Panc1 (cell line): ENCODE results near the gene ANKRD13A.

Source experiments
- POLR2AphosphoS5 ChIP-seq: IDR thresholded peaks from 2 replicates; pipeline ENCODE4 v1.6.1; 2012; ENCODE audit warnings: mild to moderate bottlenecking, low read depth, low read length, moderate library complexity
- SIN3A ChIP-seq: IDR thresholded peaks from 2 replicates; pipeline ENCODE4 v1.6.1; 2012; ENCODE audit warnings: low read depth, mild to moderate bottlenecking, low read length, moderate library complexity, borderline replicate concordance; ENCODE audit not compliant: insufficient read depth
- TF ChIP-seq, protein P1 (sequence below): fragments of 450-650 bp; IDR thresholded peaks from 2 replicates; pipeline ENCODE4 v1.5.1; 2017; ENCODE audit warnings: mild to moderate bottlenecking
- TF ChIP-seq, protein P2 (sequence below), 2 experiments: IDR thresholded peaks; 2 replicates each; pipeline ENCODE4 v1.6.1; 2011 to 2012; ENCODE audit warnings: low read depth in 2 of 2, control low read depth in 1 of 2, low read length in 1 of 2, mild to moderate bottlenecking in 1 of 2, moderate library complexity in 1 of 2; ENCODE audit not compliant: insufficient read depth in 1 of 2

DNA sequence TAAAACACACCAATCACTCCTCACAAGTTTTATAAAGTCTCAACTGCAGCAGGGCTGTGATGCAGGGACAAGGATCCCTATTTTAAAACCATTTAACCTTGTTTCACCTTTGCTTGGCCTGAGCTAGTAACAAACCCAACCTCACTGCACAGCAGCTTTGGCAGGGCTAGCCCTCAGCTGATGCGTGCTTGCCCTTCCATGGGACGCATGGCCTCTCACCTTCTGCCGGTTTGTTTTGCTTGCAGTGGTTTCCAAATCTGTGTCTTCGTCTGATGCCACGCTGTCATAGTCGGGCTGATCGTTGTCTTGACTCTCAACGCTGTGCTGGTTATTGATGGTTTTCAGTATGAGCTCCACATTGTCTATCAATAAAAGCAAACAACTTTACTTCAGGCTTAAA lies 46.4 kb upstream of the ANKRD13A start:
- TF ChIP-seq POLR2AphosphoS5 (no peak), SIN3A (no peak)
- TF ChIP-seq, protein P1, sequence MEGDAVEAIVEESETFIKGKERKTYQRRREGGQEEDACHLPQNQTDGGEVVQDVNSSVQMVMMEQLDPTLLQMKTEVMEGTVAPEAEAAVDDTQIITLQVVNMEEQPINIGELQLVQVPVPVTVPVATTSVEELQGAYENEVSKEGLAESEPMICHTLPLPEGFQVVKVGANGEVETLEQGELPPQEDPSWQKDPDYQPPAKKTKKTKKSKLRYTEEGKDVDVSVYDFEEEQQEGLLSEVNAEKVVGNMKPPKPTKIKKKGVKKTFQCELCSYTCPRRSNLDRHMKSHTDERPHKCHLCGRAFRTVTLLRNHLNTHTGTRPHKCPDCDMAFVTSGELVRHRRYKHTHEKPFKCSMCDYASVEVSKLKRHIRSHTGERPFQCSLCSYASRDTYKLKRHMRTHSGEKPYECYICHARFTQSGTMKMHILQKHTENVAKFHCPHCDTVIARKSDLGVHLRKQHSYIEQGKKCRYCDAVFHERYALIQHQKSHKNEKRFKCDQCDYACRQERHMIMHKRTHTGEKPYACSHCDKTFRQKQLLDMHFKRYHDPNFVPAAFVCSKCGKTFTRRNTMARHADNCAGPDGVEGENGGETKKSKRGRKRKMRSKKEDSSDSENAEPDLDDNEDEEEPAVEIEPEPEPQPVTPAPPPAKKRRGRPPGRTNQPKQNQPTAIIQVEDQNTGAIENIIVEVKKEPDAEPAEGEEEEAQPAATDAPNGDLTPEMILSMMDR: no peak
- TF ChIP-seq, protein P2, sequence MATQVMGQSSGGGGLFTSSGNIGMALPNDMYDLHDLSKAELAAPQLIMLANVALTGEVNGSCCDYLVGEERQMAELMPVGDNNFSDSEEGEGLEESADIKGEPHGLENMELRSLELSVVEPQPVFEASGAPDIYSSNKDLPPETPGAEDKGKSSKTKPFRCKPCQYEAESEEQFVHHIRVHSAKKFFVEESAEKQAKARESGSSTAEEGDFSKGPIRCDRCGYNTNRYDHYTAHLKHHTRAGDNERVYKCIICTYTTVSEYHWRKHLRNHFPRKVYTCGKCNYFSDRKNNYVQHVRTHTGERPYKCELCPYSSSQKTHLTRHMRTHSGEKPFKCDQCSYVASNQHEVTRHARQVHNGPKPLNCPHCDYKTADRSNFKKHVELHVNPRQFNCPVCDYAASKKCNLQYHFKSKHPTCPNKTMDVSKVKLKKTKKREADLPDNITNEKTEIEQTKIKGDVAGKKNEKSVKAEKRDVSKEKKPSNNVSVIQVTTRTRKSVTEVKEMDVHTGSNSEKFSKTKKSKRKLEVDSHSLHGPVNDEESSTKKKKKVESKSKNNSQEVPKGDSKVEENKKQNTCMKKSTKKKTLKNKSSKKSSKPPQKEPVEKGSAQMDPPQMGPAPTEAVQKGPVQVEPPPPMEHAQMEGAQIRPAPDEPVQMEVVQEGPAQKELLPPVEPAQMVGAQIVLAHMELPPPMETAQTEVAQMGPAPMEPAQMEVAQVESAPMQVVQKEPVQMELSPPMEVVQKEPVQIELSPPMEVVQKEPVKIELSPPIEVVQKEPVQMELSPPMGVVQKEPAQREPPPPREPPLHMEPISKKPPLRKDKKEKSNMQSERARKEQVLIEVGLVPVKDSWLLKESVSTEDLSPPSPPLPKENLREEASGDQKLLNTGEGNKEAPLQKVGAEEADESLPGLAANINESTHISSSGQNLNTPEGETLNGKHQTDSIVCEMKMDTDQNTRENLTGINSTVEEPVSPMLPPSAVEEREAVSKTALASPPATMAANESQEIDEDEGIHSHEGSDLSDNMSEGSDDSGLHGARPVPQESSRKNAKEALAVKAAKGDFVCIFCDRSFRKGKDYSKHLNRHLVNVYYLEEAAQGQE (IDR thresholded peaks at IDR 0.05; ENCODE audit: insufficient read depth in 1 of 2, low read depth in 2 of 2, low read length in 1 of 2): no peak
